PC-3 (cell line): ENCODE results near the gene FOXK1. TPM values are rescaled to one million over a fixed set of nuclear protein-coding genes. Genes with fewer than 3 reads are reported as not detected.

Experiments
- ATAC-seq: fragments of 200-7000 bp; cut with Tn5 transposase; 2 replicates; pipeline ENCODE4 v1.9.1; 2020; ENCODE audit warnings: mild to moderate bottlenecking, moderate library complexity
- BruUV-seq: library from RNA; stranded (reverse); fragments of 400-500 nt; replicated peaks from 2 replicates; lab custom pipeline; 2021; lab: Mats Ljungman, UMichigan
- CTCF ChIA-PET: fragments of 300-600 bp; sonication (Branson Sonifier 250); formaldehyde crosslinking; loops from one replicate; lab custom pipeline; 2022; ENCODE audit warnings: antibody characterized with exemption; lab: Charles Lee
- POLR2A ChIA-PET: fragments of 300-600 bp; sonication (Branson Sonifier 250); formaldehyde crosslinking; loops from one replicate; lab custom pipeline; 2022; ENCODE audit warnings: antibody characterized with exemption; ENCODE audit not compliant: unreplicated experiment; lab: Charles Lee
- DNase-seq: peaks from one replicate; pipeline ENCODE4 v3.0.0-alpha.2; 2015
- H2AFZ ChIP-seq: fragments of 300-600 bp; sonication (generic); 2 replicates; pipeline ENCODE4 v1.6.0; 2016; ENCODE audit warnings: antibody characterized with exemption, low read length
- H3F3A ChIP-seq: fragments of 300-600 bp; sonication (generic); one replicate; pipeline ENCODE4 v1.6.0; 2017; ENCODE audit warnings: antibody characterized with exemption, low read length, control low read depth, mild to moderate bottlenecking; ENCODE audit not compliant: unreplicated experiment
- H3K27ac ChIP-seq: fragments of 300-600 bp; sonication (generic); 2 replicates; pipeline ENCODE4 v1.5.1; 2016; ENCODE audit warnings: mild to moderate bottlenecking, low read length
- H3K27me3 ChIP-seq: fragments of 300-600 bp; sonication (generic); 2 replicates; pipeline ENCODE4 v1.6.1; 2016; ENCODE audit warnings: low read length, mixed read lengths
- H3K36me3 ChIP-seq: fragments of 300-600 bp; sonication (generic); 2 replicates; pipeline ENCODE4 v1.6.1; 2016; ENCODE audit warnings: low read depth, mixed run types, low read length, mixed read lengths
- H3K4me1 ChIP-seq: fragments of 300-600 bp; sonication (generic); 2 replicates; pipeline ENCODE4 v1.5.1; 2016; ENCODE audit warnings: low read length; ENCODE audit not compliant: insufficient read depth
- H3K4me2 ChIP-seq: fragments of 300-600 bp; sonication (generic); 2 replicates; pipeline ENCODE4 v1.6.0; 2016; ENCODE audit warnings: low read length
- H3K4me3 ChIP-seq: fragments of 300-600 bp; sonication (generic); 2 replicates; pipeline ENCODE4 v1.5.1; 2016; ENCODE audit warnings: mild to moderate bottlenecking, low read length, mixed read lengths
- H3K79me2 ChIP-seq: fragments of 300-600 bp; sonication (generic); 2 replicates; pipeline ENCODE4 v1.6.1; 2017; ENCODE audit warnings: low read length, mixed read lengths
- H3K9ac ChIP-seq: fragments of 300-600 bp; sonication (generic); 2 replicates; pipeline ENCODE4 v1.6.0; 2016; ENCODE audit warnings: mild to moderate bottlenecking, low read length
- H3K9me2 ChIP-seq: fragments of 300-600 bp; sonication (generic); replicated peaks from 2 replicates; pipeline ENCODE4 v1.6.1; 2016; ENCODE audit warnings: mixed run types, low read length, mixed read lengths
- H3K9me3 ChIP-seq: fragments of 300-600 bp; sonication (generic); 2 replicates; pipeline ENCODE4 v1.6.1; 2016; ENCODE audit warnings: low read length, mixed read lengths
- H4K20me1 ChIP-seq: fragments of 300-600 bp; sonication (generic); 2 replicates; pipeline ENCODE4 v1.6.1; 2016; ENCODE audit warnings: low read length, mixed read lengths
- CTCF ChIP-seq: fragments of 300-600 bp; sonication (generic); conservative IDR thresholded peaks from 2 replicates; pipeline ENCODE4 v1.5.1; 2017; ENCODE audit warnings: antibody characterized with exemption, low read depth, mild to moderate bottlenecking, low read length
- EZH2 ChIP-seq: fragments of 300-600 bp; sonication (generic); IDR thresholded peaks from one replicate; pipeline ENCODE4 v1.6.1; 2017; ENCODE audit warnings: antibody characterized with exemption, mild to moderate bottlenecking, low read length; ENCODE audit not compliant: unreplicated experiment
- EZH2phosphoT487 ChIP-seq: fragments of 300-600 bp; sonication (generic); IDR thresholded peaks from 2 replicates; pipeline ENCODE4 v1.6.1; 2018; ENCODE audit warnings: mild to moderate bottlenecking, antibody characterized with exemption, low read length, borderline replicate concordance
- intact Hi-C: fragments of 100-400 bp; cut with micrococcal nuclease; formaldehyde crosslinking; loops from 2 replicates; pipeline ENCODE4 v1.9.0; 2023
- total RNA-seq: library from RNA; depleted of rRNA; stranded (reverse); fragments of >200 nt; gene quantifications from 2 replicates; pipeline ENCODE4 v1.2.3, GENCODE V29; 2014

Gene FOXK1
- total RNA-seq, 1 experiment from 2014 or later, result 13.2 TPM

DNA sequence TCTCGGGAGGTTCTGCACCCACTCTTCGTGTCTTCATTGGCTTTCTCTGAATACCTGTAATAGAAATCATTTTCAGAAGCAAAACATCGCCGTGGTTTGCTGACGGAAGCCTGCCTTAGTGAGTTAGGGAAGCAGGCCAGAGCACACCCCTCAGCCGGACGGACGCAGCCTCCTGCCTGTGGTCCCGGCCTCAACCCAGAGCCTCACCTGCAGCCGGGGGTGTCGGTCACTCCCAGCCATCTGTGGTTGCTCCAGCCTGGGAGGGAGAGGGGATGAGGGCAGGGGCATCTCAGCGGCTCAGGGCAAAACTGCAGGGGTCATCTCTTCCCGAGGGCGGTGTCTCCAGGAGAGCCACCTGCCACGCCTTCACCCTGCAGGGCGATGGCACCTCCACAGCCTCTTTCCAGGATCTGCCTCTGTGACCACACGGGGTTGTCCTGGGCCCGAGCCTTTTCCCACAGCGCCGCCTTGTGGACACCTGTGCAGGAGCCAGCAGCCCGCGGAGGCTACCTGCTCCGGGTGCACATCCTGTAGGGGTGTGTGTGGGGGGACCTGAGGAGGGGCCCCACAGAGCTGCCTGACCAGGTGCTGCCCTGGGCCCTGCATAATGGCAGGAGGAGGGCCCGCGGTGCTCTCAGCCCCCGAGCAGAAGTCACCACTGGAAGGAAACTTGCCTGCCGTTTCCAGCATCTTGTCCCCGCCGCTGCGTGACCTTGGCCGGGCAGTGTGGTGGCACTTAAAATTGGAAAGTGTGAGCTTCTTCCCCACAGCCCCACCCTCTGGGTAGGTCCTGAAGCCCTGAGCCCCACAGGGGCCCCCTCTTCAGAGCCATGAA lies 71.7 kb downstream of the FOXK1 start:
- no TSS peak for BruUV-seq
- no peaks in the 10 kb centered on the region for H3K4me1 ChIP-seq
- H3K9me2 ChIP-seq, result no peaks in the 10 kb centered on the region
- TF ChIP-seq EZH2 (no peak), EZH2phosphoT487 (no peak), CTCF (peak; percentile 89)
- no peaks in the 10 kb centered on the region for H3F3A ChIP-seq
- no peaks in the 10 kb centered on the region for H3K36me3 ChIP-seq
- H3K27me3 ChIP-seq, result no peaks in the 10 kb centered on the region
- no peak overlapping the region for H3K4me2 ChIP-seq
- H3K9ac ChIP-seq, result no peak overlapping the region
- ChIA-PET CTCF (no interaction called here), POLR2A (no interaction called here)
- DNase-seq, result peak; percentile 79
- intact Hi-C loops, result loop anchor here (1.0 to 2.0 kb wide), 3 partner anchors 69 to 143 kb away; no protein-coding TSS in a partner anchor
- H2AFZ ChIP-seq, result no peak overlapping the region
- H3K79me2 ChIP-seq, result peaks cover 8% of the 10 kb centered on the region; the same call in 1 of the 2 replicates
- no peaks in the 10 kb centered on the region for H3K9me3 ChIP-seq
- H4K20me1 ChIP-seq, result no peaks in the 10 kb centered on the region
- H3K27ac ChIP-seq, result no peak overlapping the region
- peak; percentile 99 for ATAC-seq
- no peak overlapping the region for H3K4me3 ChIP-seq

DNA sequence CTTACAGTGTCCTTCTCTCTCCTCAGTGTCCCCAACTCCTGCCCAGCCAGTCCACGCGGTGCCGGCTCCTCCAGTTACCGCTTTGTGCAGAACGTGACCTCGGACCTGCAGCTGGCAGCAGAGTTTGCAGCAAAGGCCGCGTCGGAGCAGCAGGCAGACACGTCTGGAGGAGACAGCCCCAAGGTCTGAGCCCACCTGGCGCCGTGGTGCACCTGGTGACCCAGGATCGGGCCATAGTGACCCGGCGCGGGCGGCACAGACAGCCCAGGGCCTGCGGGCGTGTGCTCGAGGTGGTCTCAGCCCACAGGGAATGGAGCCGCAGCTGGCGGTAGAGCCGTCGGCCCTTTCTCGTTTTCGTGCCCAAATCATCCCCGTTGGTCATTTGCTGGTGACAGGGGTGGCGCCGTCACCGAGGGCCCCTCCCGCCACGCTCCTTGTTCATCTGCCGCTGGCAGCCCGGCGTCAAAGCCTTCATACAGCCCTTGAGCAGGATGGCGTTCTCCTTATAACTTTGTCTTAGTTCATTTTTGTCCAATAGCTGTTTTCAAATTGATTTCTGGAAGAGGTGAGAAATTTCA lies 72.4 kb downstream of the FOXK1 start:
- H3K4me2 ChIP-seq, result no peak overlapping the region
- BruUV-seq, result no TSS peak
- intact Hi-C loops, result loop anchor here (1.0 to 2.0 kb wide), 3 partner anchors 70 to 143 kb away; no protein-coding TSS in a partner anchor
- no peaks in the 10 kb centered on the region for H3F3A ChIP-seq
- no peaks in the 10 kb centered on the region for H3K9me3 ChIP-seq
- H3K27me3 ChIP-seq, result no peaks in the 10 kb centered on the region
- TF ChIP-seq EZH2 (no peak), CTCF (no peak), EZH2phosphoT487 (no peak)
- no peak overlapping the region for H3K4me3 ChIP-seq
- no peaks in the 10 kb centered on the region for H3K4me1 ChIP-seq
- H3K9ac ChIP-seq, result no peak overlapping the region
- CTCF ChIA-PET, result no interaction called here
- H3K27ac ChIP-seq, result no peak overlapping the region
- no peaks in the 10 kb centered on the region for H3K9me2 ChIP-seq
- H4K20me1 ChIP-seq, result no peaks in the 10 kb centered on the region
- H3K36me3 ChIP-seq, result no peaks in the 10 kb centered on the region
- no peak overlapping the region for H2AFZ ChIP-seq
- peaks cover 6% of the 10 kb centered on the region; the same call in 1 of the 2 replicates for H3K79me2 ChIP-seq
- no peak for DNase-seq
- POLR2A ChIA-PET, result no interaction called here
- no peak for ATAC-seq

- TF ChIP-seq EZH2phosphoT487 (no peak), EZH2 (no peak), CTCF (no peak)
- H3F3A ChIP-seq, result no peaks in the 10 kb centered on the region
- CTCF ChIA-PET, result no interaction called here
- no peak for ATAC-seq
- no peaks in the 10 kb centered on the region for H3K27me3 ChIP-seq
- BruUV-seq, result no TSS peak
- H3K9ac ChIP-seq, result no peak overlapping the region
- no peak overlapping the region for H3K27ac ChIP-seq
- H3K79me2 ChIP-seq, result peaks cover under 1% of the 10 kb centered on the region; the same call in 1 of the 2 replicates
- no peaks in the 10 kb centered on the region for H4K20me1 ChIP-seq
- no peaks in the 10 kb centered on the region for H3K4me1 ChIP-seq
- H3K4me2 ChIP-seq, result no peak overlapping the region
- no peak overlapping the region for H3K4me3 ChIP-seq
- intact Hi-C loops, result loop anchor here (2.0 kb wide), 2 partner anchors 70 to 112 kb away; no protein-coding TSS in a partner anchor
- no peaks in the 10 kb centered on the region for H3K9me3 ChIP-seq
- no peaks in the 10 kb centered on the region for H3K36me3 ChIP-seq
- no peak overlapping the region for H2AFZ ChIP-seq
- POLR2A ChIA-PET, result no interaction called here
- H3K9me2 ChIP-seq, result no peaks in the 10 kb centered on the region
- DNase-seq, result no peak
Observed at GRCh38 chr7:4755045-4755444, 73.0 kb downstream of the FOXK1 start.
